Activated CD4-positive, alpha-beta T cell treated with anti-CD3 and anti-CD28 coated beads for 4 hours (primary cell): ENCODE measurements around the gene TAF4.

Experiments
- DNase-seq, 2 donors: peaks; one replicate each; pipeline ENCODE4 v3.0.0-alpha.2; 2020

The TAF4 gene

GRCh38 chr20:61939691-61940360, 125.9 kb downstream of the TAF4 start:
- DNase-seq = no peak

DNA sequence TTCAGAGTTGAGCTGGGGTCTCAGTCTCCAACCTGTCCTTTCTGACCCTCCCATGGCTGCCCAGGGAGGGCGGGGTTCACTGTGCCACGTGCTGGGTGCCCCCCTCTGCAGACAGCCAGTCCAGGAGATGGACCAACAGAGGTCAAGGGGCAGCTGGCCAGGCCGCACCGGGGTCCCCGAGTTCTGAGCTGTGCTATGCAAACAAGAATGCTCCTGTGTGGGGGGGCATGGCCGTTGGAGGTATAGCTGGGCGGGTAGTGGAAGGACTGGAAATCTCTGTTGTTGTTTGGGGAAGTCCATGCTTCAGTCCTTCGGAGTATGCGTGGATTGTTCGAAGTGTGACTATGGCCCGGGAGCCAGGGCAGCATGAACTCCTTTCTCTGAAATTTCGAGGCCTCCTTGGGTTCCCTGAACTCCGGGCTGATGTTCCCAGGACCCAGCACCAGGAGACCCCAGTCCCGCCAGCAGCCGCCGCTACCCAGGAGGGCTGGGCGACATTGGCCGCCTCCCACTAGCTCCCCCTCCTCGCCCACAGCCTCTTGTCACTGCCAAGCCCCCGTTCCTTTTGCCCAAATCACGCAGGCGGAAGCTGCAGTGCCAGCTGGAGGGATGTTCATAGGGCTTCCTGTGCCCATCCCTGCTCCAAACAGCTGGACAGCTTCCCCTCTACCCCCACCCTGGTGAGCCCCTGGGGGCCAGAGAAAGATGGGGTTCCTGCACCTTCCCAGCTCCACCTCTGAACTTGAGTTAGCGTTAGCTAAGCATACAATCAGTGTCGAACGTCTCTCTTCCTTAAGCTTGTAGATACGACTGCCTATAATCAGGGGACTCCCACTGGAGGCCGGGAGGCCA, 126.6 kb downstream of the TAF4 start:
- DNase-seq = no peak

DNA sequence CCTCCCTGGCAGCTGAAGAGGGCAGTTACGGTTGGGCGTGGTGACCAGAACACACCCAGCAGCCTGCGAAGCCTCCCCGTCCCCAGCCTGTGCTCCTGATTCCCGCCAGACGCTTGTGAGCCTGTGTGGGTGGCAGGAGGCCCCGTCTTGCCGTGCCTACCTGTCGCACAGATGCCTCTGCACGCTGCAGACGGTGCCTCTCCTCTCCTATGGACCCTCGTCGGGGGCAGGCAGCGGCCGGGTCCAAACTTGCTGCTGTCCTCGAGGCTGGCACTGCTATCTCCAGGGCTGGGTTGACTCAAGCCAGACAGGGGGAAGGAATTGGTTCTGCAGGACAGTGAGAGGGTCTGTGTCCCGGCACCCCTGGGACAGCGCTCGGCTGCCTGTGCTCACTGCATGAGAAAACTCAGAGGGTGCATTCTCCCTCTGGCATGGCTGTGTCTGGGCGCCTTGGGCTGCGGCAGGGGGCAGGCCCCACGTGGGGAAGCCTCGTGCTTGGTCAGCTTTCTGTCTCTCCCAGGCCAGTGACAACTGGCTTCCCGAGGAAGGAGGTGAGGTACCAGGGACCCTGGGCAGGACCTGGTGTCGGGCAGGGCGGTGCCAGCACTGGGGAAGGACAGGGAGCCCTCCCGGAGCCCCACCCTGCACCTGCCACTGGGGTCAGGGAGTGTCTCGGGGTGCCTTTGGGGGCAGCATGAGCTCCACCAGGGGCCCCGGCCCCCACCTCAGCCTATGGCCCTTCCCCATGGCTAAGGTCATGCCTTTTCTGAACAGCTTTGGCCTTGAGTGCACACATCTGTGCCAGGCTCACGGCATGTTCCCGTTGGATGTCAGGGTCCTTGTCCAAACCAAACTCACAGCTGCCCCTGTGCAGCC, 127.5 kb downstream of the TAF4 start:
- DNase-seq = no peak

- DNase-seq = no peak
Measured at GRCh38 chr20:61937146-61937962, 128.3 kb downstream of the TAF4 start.

- DNase-seq = no peak
Measured at GRCh38 chr20:61936701-61937131, 129.0 kb downstream of the TAF4 start.

DNA sequence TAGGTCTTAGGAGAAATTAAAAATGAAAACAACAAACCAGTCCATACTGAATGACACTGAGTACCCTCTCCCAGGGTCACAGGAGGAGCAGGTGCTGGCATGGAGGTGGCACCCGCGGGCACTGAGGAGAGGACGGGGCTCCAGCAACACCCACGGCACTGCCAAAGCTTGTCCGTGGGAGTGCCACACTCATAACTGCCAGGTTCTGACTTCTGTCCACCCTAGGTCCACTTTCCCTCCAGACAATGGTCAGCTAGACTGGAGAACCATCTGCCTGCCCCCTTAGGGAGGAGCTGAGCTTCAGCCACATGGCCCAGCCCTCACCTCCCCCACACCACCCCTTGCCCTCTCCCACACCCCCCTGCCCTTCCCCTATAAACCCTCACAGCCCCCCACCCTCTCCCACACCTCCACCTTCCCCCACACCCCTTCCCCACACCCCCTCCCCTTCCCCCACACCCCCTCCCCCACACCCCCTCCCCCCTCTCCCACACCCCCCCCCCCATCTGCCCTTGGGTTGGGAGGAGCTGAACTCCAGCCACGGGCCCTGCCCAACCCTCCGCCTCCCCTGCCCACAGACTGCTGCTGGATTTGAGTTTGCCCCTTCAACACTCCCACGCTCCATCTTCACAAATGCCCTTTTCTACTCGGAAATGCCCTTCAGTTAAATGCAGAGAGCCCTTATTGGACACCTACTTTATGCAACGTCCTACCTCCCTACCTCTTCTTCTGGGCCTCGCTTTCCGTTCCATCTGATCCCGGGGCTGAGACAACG, 129.6 kb downstream of the TAF4 start:
- no peak for DNase-seq

GRCh38 chr20:61934716-61935530, 130.8 kb downstream of the TAF4 start:
- no peak for DNase-seq

DNA sequence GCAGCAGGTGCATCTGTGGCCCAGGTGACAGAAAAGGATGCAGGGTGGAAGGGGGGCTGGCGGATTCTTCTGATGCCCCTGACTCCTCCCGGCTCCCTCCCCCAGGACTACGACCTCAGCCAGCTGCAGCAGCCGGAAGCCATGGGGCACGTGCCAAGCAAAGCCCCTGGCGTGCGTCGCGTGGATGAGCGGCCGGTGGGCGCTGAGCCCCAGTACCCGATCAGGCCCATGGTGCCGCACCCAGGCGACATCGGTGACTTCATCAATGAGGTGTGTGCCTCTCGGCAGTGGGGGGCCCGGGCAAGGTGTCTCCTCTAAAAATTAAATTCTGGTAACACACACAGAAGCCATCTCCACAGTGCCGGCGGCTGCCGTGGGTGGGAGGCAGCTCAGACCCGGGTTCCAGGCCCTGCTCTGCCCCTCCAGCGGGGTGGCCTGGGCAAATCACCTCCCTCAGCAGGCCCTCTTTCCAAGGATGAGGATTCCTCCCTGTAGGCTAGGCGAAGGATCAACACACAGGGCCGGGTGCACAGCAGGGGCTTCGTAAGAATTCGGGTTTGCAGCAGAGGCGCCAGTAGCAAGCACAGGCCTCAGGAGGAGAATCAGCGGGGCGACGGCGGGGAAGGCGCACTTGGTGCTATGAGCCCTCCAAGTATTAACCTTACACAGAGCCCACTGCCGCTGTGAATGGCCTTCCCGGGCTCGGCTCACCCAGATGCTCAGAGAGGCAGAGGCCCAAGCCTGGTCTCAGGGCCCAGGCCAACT, 131.5 kb downstream of the TAF4 start:
- DNase-seq = no peak

- DNase-seq = no peak
Measured at GRCh38 chr20:61933481-61933950, 132.2 kb downstream of the TAF4 start.

GRCh38 chr20:61932711-61933480, 132.8 kb downstream of the TAF4 start:
- no peak for DNase-seq

DNA sequence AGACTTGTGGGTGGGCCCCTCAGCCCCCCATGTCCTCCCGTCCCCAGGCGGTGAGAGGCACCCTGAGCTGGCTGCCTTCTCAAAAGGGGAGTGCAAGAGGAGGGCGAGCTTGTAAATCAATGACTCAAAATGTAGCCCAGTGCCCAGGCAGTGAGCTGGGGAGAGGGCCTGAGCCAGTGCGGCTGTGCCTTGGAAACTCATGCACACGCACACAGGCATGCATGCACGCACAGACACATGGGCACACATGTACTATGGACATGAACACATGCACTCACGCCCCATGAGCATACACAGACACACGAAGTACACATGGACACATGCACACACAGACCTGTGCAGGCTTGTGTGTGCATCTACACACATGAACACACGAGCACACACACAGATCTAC, 133.5 kb downstream of the TAF4 start:
- no peak for DNase-seq

DNA sequence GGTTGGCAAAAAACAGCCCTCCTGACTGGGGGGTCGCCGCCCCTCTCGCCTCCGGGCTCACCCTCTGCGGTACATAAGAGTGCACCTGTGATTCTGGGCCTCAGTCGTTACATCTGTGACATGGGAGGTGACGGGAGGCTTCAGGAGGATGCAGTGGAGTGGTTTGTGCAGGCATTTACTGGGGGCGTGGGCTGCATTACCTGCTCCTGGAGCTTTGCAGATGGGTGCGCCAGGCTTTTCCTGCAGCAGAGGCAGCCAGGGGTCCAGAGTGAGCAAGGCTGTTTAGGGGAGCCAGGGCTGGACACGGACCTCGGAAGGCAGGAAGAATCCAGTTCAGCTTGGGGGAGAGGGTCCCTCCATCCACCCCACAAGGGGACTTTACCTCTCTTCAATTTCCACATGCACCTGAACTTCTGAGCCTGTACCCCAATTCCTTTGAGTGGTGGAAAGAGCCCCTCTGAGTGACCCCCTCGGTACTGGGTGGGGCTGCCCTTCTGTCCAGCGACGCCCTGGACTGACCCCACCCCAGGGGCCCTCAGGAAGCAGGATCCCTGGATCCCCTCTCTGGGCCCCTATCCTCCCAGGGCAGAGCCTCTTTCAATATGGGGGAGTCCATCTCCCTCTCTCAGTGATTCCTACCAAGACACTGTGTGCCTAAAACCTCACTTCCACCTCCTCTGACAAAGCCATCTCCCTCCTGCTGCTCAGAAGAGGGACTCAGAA, 134.0 kb downstream of the TAF4 start:
- no peak for DNase-seq

- DNase-seq = no peak
Measured at GRCh38 chr20:61930776-61931475, 134.8 kb downstream of the TAF4 start.

DNA sequence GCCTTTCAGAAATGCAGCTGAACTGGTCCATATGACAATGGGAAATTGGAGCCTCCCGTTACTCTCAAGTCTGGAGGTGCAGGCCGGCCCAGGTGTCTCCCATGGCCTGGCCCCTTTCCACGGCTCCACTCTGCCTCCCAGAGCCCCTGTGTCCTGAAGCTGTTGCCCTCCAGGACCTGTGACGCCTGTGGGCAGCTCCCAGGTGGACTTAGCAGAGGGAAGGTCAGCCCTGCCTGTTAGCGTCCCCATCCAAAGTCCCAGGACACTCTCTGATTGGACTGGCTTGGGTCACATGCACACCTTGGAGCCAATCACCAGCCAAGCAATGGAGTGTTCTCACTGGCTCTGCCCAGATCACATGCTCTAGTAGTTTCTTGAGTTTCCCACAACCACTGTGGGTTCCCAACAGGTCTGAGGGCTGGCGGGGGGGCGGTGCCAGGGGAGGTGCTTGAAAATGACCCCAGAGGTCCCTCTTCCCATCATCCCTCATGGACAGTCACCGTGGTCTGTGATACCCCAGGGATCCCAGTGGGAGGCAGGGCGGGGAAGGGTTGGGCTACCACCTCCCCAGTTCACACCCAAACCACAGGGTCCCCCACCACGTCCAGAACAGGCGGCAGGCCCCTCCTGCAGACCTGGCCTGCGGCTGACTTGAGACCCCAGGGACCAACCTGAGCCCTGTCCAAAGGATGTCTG, 135.6 kb downstream of the TAF4 start:
- no peak for DNase-seq

GRCh38 chr20:61929561-61929960, 136.1 kb downstream of the TAF4 start:
- no peak for DNase-seq

DNA sequence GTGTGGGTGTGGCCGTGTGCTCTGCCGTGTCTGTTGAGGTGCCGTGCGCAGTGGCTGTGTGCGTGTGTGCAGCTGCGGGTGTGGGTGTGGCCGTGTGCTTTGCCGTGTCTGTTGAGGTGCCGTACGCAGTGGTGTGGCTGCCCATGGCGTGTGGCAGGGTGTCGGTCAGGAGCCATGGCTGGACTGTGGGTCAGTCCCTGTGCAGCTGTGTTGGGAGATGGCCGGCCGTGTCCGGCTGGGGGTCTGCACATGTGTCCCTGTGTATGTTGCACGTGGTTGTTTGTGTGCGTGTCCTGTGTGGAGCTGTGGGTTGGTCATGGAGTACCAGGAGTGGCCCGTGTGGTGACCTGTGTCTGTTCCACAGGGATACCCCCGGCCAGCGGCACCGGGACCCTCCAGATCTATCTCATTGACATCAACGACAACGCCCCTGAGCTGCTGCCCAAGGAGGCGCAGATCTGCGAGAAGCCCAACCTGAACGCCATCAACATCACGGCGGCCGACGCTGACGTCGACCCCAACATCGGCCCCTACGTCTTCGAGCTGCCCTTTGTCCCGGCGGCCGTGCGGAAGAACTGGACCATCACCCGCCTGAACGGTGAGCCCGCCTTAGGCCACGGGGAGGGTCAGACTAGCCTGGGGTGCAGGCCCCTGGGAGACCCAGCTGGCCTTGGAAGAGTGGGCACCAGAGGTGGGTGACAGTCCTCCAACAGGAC, 137.7 kb downstream of the TAF4 start:
- DNase-seq = no peak
